ENCODE results near the gene CENPU.
A peak's percentile ranks its signal among the peaks of the same experiment; 100 is the strongest.

DNA sequence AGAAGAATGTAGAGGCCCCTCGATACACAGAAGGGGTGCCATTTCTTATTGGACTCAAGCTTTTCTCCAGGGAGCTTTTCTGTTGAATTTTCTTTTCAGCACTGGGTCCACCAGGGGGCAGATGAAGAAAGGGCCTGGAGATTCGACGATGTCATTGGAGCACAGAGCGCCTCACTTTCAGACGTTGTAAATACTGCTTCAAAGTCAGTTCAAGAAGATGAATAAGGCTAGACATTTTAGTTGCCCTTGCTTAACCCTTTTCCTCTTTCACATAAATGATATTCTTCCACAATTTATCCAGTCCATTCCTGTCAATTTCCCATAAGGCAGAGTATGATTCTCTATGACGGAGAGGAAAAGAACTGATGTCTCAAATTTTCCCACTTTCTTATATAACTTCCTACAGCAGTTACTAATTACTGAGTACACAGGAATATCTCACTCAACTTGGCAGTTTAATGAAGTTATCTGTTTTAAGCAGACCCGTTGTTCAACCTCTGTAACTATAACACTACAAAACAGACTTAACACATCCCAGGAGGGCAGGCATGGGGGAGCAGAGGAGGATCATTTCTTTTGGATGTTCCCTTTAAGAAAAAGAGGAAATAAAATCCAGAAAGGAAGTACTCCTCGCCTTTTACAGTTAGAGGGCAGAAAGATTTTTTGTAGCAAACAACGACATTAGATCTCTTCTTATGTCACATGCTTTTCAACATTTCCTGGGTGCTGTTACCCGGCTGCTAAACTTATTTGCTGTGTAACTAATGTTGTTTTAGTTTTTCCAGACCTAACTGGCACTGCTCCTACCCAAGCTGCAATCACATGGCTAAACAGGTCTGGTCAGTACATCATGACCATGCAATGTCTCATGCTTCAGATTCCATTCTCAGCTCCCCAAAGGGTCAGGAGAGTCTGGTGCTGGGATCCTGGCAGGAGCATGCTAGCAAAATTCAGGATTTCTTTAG, 12.2 kb upstream of the CENPU start:
- TF ChIP-seq, protein P1, sequence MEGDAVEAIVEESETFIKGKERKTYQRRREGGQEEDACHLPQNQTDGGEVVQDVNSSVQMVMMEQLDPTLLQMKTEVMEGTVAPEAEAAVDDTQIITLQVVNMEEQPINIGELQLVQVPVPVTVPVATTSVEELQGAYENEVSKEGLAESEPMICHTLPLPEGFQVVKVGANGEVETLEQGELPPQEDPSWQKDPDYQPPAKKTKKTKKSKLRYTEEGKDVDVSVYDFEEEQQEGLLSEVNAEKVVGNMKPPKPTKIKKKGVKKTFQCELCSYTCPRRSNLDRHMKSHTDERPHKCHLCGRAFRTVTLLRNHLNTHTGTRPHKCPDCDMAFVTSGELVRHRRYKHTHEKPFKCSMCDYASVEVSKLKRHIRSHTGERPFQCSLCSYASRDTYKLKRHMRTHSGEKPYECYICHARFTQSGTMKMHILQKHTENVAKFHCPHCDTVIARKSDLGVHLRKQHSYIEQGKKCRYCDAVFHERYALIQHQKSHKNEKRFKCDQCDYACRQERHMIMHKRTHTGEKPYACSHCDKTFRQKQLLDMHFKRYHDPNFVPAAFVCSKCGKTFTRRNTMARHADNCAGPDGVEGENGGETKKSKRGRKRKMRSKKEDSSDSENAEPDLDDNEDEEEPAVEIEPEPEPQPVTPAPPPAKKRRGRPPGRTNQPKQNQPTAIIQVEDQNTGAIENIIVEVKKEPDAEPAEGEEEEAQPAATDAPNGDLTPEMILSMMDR (conservative IDR thresholded peaks at IDR 0.05; ENCODE audit: low read depth, low read length) = peak; percentile 79
- TF ChIP-seq EZH2 (IDR thresholded peaks at IDR 0.05; ENCODE audit: low read length, unreplicated experiment) = no peak
